ENCODE results near the gene RBM10. TPM values are rescaled to one million over a fixed set of nuclear protein-coding genes. Genes with fewer than 3 reads are reported as not detected.

The RBM10 gene
- total RNA-seq, 1 experiment from 2014 or later, result 56.9 TPM

DNA sequence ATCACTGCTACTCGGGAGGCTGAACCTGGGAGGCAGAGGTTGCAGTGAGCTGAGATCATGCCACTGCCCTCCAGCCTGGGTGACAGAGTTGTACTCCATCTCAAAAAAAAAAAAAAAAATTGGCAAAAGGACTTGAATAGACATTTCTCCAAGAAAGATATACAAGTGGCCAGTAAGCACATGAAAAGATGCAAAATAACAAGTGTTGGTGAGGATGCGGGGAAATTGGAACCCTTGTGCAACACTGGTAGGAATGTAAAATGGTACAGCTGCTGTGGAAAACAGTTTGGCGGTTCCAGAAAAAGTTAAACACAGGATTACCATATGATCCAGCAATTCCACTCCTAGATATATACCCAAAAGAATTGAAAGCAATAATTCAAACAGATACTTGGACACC is 19.4 kb downstream of the RBM10 start:
- TF ChIP-seq SIN3A (IDR thresholded peaks at IDR 0.05; ENCODE audit: low read depth) (no peak), EZH2 (IDR thresholded peaks at IDR 0.05) (no peak), TCF7L2 (IDR thresholded peaks at IDR 0.05; ENCODE audit: borderline replicate concordance, extremely low read depth, insufficient read depth, insufficient read length) (no peak)
- TF ChIP-seq, protein P1, sequence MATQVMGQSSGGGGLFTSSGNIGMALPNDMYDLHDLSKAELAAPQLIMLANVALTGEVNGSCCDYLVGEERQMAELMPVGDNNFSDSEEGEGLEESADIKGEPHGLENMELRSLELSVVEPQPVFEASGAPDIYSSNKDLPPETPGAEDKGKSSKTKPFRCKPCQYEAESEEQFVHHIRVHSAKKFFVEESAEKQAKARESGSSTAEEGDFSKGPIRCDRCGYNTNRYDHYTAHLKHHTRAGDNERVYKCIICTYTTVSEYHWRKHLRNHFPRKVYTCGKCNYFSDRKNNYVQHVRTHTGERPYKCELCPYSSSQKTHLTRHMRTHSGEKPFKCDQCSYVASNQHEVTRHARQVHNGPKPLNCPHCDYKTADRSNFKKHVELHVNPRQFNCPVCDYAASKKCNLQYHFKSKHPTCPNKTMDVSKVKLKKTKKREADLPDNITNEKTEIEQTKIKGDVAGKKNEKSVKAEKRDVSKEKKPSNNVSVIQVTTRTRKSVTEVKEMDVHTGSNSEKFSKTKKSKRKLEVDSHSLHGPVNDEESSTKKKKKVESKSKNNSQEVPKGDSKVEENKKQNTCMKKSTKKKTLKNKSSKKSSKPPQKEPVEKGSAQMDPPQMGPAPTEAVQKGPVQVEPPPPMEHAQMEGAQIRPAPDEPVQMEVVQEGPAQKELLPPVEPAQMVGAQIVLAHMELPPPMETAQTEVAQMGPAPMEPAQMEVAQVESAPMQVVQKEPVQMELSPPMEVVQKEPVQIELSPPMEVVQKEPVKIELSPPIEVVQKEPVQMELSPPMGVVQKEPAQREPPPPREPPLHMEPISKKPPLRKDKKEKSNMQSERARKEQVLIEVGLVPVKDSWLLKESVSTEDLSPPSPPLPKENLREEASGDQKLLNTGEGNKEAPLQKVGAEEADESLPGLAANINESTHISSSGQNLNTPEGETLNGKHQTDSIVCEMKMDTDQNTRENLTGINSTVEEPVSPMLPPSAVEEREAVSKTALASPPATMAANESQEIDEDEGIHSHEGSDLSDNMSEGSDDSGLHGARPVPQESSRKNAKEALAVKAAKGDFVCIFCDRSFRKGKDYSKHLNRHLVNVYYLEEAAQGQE (IDR thresholded peaks at IDR 0.05; ENCODE audit: low read depth), result no peak
- H2AFZ ChIP-seq (ENCODE audit: low read depth, low read length, poor library complexity, severe bottlenecking), result no peak overlapping the region
- no peaks in the 10 kb centered on the region for H3K9me2 ChIP-seq (ENCODE audit: insufficient read depth)
- no peaks in the 10 kb centered on the region for H4K20me1 ChIP-seq (ENCODE audit: insufficient read depth)
- H3K4me1 ChIP-seq (ENCODE audit: control insufficient read depth in 1 of 2, insufficient read depth in 2 of 2, low read length in 2 of 2), result no peaks in the 10 kb centered on the region
- intact Hi-C loops (cut with micrococcal nuclease), result no loop called here
- BruUV-seq (replicated peaks), result no TSS peak
- H3K27me3 ChIP-seq (ENCODE audit: insufficient read depth, low read length), result no peaks in the 10 kb centered on the region
- no peaks in the 10 kb centered on the region for H3K36me3 ChIP-seq (ENCODE audit: control insufficient read depth in 1 of 2, insufficient read depth in 2 of 2, low read length in 2 of 2)
- ChIA-PET RAD21 (ENCODE audit: low non-redundant PET in 1 of 2, low total read pairs in 2 of 2, uncharacterized antibody in 2 of 2, unreplicated experiment in 2 of 2) (no interaction called here), CTCF (no interaction called here), POLR2A (no interaction called here)
- H3K27ac ChIP-seq (ENCODE audit: low read depth, low read length), result no peak overlapping the region
- no peak for ATAC-seq
- H3K79me2 ChIP-seq (ENCODE audit: insufficient read depth, low read length), result peaks cover 74% of the 10 kb centered on the region
- H3K9ac ChIP-seq (ENCODE audit: low read length), result no peak overlapping the region
- no peak overlapping the region for H3K4me2 ChIP-seq (ENCODE audit: low read length)
- no peak for DNase-seq (ENCODE audit: low read depth, low spot score)
- H3K4me3 ChIP-seq (replicated peaks in 1 of 2; ENCODE audit: low read depth in 1 of 2, low read length in 2 of 2), result no peak overlapping the region
- no peaks in the 10 kb centered on the region for H3K9me3 ChIP-seq (ENCODE audit: control insufficient read depth in 1 of 2, insufficient read depth in 1 of 2, low read depth in 1 of 2, low read length in 2 of 2)

DNA sequence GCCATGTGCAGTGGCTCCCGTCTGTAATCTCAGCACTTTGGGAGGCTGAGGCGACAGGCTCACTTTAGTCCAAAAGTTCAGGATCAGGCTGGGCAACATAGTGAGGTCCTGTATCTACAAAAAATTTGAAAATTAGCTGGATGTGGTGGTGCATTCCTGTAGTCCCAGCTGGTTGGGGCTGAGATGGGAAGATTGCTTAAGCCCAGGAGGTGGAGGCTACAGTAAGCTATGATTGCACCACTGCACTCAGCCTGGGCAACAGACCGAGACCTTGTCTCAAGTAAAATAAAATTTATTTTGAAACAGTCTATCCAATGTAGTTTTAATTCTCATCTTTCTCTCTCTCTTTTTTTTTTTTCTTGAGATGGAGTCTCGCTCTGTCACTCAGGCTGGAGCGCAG is 21.1 kb downstream of the RBM10 start:
- no peak overlapping the region for H3K9ac ChIP-seq (ENCODE audit: low read length)
- H3K27ac ChIP-seq (ENCODE audit: low read depth, low read length), result no peak overlapping the region
- no peaks in the 10 kb centered on the region for H4K20me1 ChIP-seq (ENCODE audit: insufficient read depth)
- H2AFZ ChIP-seq (ENCODE audit: low read depth, low read length, poor library complexity, severe bottlenecking), result no peak overlapping the region
- intact Hi-C loops (cut with micrococcal nuclease), result no loop called here
- peaks cover 58% of the 10 kb centered on the region for H3K79me2 ChIP-seq (ENCODE audit: insufficient read depth, low read length)
- ATAC-seq (no peak), DNase-seq (ENCODE audit: low read depth, low spot score) (no peak)
- no peaks in the 10 kb centered on the region for H3K27me3 ChIP-seq (ENCODE audit: insufficient read depth, low read length)
- no peak for TF ChIP-seq SRF (IDR thresholded peaks at IDR 0.05; ENCODE audit: low read depth)
- H3K9me3 ChIP-seq (ENCODE audit: control insufficient read depth in 1 of 2, insufficient read depth in 1 of 2, low read depth in 1 of 2, low read length in 2 of 2), result no peaks in the 10 kb centered on the region
- ChIA-PET RAD21 (ENCODE audit: low non-redundant PET in 1 of 2, low total read pairs in 2 of 2, uncharacterized antibody in 2 of 2, unreplicated experiment in 2 of 2) (no interaction called here), CTCF (no interaction called here), POLR2A (no interaction called here)
- no peak overlapping the region for H3K4me3 ChIP-seq (replicated peaks in 1 of 2; ENCODE audit: low read depth in 1 of 2, low read length in 2 of 2)
- H3K4me2 ChIP-seq (ENCODE audit: low read length), result no peak overlapping the region
- BruUV-seq (replicated peaks), result no TSS peak
- no peaks in the 10 kb centered on the region for H3K4me1 ChIP-seq (ENCODE audit: control insufficient read depth in 1 of 2, insufficient read depth in 2 of 2, low read length in 2 of 2)
- no peaks in the 10 kb centered on the region for H3K9me2 ChIP-seq (ENCODE audit: insufficient read depth)
- no peaks in the 10 kb centered on the region for H3K36me3 ChIP-seq (ENCODE audit: control insufficient read depth in 1 of 2, insufficient read depth in 2 of 2, low read length in 2 of 2)
